Ishikawa (cell line): ENCODE data around the gene CHCHD6.

Source experiments
- CEBPB ChIP-seq: IDR thresholded peaks from 2 replicates; pipeline ENCODE4 v1.6.1; 2012
- CREB1 ChIP-seq: IDR thresholded peaks from 2 replicates; pipeline ENCODE4 v1.6.1; 2012; ENCODE audit warnings: low read depth
- EGR1 ChIP-seq: IDR thresholded peaks from 2 replicates; pipeline ENCODE4 v1.6.1; 2012
- EP300 ChIP-seq: IDR thresholded peaks from 2 replicates; pipeline ENCODE4 v1.6.1; 2012; ENCODE audit warnings: borderline replicate concordance
- FOXM1 ChIP-seq: IDR thresholded peaks from 2 replicates; pipeline ENCODE4 v1.6.1; 2012; ENCODE audit warnings: low read depth, borderline replicate concordance
- NFIC ChIP-seq: IDR thresholded peaks from 2 replicates; pipeline ENCODE4 v1.6.1; 2012
- RAD21 ChIP-seq: IDR thresholded peaks from 2 replicates; pipeline ENCODE4 v1.6.1; 2012; ENCODE audit warnings: low read depth
- TAF1 ChIP-seq: IDR thresholded peaks from 2 replicates; pipeline ENCODE4 v1.6.1; 2012; ENCODE audit warnings: low read depth, mild to moderate bottlenecking
- TCF12 ChIP-seq: IDR thresholded peaks from 2 replicates; pipeline ENCODE4 v1.6.1; 2012; ENCODE audit warnings: low read depth
- TEAD4 ChIP-seq: IDR thresholded peaks from 2 replicates; pipeline ENCODE4 v1.6.1; 2012
- YY1 ChIP-seq: IDR thresholded peaks from 2 replicates; pipeline ENCODE4 v1.6.1; 2012; ENCODE audit warnings: low read depth
- ZBTB7A ChIP-seq: IDR thresholded peaks from 2 replicates; pipeline ENCODE4 v1.6.1; 2012; ENCODE audit warnings: low read depth
- TF ChIP-seq, protein P1 (sequence below): IDR thresholded peaks from 2 replicates; pipeline ENCODE4 v1.6.1; 2012
- TF ChIP-seq, protein P2 (sequence below): IDR thresholded peaks from 2 replicates; pipeline ENCODE4 v1.6.1; 2012
- TF ChIP-seq, protein P3 (sequence below): IDR thresholded peaks from 2 replicates; pipeline ENCODE4 v1.6.1; 2012; ENCODE audit warnings: low read depth, mild to moderate bottlenecking

The CHCHD6 gene

DNA sequence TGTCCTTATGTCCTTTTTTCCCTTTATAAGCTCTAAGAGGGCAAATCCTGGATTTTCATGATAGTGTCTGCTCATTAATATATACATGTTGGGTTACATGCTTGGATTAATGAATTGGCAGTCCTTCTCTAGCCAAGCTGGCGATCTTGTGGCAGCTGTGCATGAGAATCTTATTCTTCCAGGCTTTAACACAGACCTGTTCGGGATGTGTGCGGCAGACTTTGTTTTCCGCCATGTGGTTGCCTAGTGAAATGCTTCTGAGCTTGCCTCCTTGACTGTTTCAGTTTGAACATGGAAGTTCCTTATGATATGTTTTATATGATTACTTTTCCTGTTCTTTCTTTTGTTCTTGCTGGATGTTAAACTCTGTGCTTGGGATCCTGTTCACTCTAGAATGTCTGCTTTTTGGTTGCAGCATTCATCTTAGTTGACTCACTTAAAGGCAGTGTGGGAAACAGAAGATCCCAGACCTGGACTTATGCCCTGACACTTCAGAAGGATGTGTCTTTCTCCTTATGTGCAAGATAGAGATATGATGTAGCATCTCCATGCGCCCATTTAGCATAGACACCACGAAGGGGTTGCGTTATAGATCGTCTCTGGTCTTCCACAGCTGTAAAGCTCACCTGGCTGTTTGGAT lies 7.2 kb downstream of the CHCHD6 start:
- no peak for TF ChIP-seq CEBPB
- no peak for TF ChIP-seq ZBTB7A
- no peak for TF ChIP-seq TAF1
- TF ChIP-seq, protein P1, sequence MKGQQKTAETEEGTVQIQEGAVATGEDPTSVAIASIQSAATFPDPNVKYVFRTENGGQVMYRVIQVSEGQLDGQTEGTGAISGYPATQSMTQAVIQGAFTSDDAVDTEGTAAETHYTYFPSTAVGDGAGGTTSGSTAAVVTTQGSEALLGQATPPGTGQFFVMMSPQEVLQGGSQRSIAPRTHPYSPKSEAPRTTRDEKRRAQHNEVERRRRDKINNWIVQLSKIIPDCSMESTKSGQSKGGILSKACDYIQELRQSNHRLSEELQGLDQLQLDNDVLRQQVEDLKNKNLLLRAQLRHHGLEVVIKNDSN: no peak
- no peak for TF ChIP-seq TEAD4
- no peak for TF ChIP-seq RAD21

DNA sequence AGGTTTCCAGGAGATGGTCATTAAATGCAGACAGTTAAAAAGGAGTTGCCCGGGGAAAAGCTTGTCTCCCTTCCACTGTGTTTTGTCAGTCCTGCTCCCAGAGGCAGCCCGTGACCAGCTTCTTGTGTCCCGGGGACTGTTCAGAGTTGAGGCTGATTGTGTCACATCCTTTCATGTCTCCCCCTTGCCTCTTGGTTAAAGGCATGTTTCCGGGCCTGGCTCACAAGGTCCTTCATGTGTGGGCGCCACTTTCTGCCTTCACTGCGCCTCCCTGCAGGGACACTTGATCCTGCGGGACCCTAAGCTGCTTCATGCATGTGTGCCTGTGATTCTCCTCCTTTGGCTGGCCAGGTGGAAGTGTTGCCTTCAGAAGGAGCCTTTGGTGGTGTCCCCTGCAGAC lies 9.2 kb downstream of the CHCHD6 start:
- TF ChIP-seq, protein P1: no peak
- no peak for TF ChIP-seq CEBPB
- TF ChIP-seq, protein P2, sequence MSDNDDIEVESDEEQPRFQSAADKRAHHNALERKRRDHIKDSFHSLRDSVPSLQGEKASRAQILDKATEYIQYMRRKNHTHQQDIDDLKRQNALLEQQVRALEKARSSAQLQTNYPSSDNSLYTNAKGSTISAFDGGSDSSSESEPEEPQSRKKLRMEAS: no peak

DNA sequence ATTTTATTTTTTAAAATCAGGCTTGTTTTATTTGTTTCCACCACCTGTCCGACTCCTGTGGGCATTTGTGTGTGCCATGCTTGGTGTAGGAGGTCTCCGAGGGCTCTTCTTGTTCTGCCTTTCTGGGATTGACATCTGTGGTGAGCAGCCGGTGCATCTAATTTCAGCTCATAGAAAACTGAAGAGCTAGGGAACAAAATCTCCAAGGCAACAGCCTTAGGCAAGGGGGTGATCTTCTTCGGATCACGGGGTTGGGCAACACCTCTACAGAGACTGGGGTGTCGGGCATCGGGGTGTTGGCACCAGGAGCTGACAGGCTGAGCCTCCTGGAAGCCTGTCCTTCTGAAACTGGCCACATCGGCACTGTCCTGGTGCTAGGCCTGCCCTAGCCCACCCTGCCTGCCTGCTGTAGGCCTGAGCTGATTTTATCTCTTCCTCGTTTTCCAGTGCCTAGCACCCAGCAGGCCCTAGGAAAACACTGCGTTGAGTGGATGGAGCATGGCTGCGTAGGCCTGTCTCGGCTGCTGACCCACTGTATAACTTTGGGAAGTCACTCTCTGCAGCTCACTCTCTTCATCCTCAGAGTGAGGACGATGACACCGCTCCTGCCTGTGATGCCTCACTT lies 10.3 kb downstream of the CHCHD6 start:
- TF ChIP-seq FOXM1 (no peak), TCF12 (no peak), NFIC (no peak), YY1 (no peak), TEAD4 (no peak), RAD21 (no peak), TAF1 (no peak), EP300 (no peak), ZBTB7A (no peak), CREB1 (no peak), EGR1 (no peak), CEBPB (no peak)
- TF ChIP-seq, protein P1: no peak
- TF ChIP-seq, protein P3, sequence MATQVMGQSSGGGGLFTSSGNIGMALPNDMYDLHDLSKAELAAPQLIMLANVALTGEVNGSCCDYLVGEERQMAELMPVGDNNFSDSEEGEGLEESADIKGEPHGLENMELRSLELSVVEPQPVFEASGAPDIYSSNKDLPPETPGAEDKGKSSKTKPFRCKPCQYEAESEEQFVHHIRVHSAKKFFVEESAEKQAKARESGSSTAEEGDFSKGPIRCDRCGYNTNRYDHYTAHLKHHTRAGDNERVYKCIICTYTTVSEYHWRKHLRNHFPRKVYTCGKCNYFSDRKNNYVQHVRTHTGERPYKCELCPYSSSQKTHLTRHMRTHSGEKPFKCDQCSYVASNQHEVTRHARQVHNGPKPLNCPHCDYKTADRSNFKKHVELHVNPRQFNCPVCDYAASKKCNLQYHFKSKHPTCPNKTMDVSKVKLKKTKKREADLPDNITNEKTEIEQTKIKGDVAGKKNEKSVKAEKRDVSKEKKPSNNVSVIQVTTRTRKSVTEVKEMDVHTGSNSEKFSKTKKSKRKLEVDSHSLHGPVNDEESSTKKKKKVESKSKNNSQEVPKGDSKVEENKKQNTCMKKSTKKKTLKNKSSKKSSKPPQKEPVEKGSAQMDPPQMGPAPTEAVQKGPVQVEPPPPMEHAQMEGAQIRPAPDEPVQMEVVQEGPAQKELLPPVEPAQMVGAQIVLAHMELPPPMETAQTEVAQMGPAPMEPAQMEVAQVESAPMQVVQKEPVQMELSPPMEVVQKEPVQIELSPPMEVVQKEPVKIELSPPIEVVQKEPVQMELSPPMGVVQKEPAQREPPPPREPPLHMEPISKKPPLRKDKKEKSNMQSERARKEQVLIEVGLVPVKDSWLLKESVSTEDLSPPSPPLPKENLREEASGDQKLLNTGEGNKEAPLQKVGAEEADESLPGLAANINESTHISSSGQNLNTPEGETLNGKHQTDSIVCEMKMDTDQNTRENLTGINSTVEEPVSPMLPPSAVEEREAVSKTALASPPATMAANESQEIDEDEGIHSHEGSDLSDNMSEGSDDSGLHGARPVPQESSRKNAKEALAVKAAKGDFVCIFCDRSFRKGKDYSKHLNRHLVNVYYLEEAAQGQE: no peak
- TF ChIP-seq, protein P2: no peak

DNA sequence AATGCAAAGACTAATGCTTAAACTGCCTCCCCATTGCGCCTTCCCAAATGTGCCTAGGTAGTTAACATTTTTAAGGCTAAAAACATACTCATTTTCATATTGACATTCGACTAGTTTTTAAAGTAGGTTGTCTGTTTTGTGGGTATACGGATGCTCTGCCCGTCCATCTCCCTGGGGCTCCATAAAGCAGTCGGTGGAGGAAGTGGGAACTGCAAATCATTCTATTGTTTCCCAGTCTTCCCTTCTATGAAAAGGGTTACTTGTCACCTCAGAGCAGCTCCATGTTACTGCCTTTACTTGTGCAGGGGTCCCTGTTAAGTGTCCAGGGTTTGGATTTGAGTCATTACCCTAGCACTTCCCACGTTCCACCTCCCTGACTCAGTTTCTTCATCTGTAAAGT lies 10.9 kb downstream of the CHCHD6 start:
- TF ChIP-seq, protein P3: no peak
- TF ChIP-seq CREB1: no peak
- no peak for TF ChIP-seq ZBTB7A
- TF ChIP-seq RAD21: no peak
- TF ChIP-seq, protein P1: no peak
- TF ChIP-seq EGR1: no peak
- TF ChIP-seq EP300: no peak
- no peak for TF ChIP-seq TCF12
- no peak for TF ChIP-seq FOXM1
- no peak for TF ChIP-seq NFIC
- TF ChIP-seq TAF1: no peak
- no peak for TF ChIP-seq CEBPB
- TF ChIP-seq TEAD4: no peak
- no peak for TF ChIP-seq YY1
- TF ChIP-seq, protein P2: no peak

DNA sequence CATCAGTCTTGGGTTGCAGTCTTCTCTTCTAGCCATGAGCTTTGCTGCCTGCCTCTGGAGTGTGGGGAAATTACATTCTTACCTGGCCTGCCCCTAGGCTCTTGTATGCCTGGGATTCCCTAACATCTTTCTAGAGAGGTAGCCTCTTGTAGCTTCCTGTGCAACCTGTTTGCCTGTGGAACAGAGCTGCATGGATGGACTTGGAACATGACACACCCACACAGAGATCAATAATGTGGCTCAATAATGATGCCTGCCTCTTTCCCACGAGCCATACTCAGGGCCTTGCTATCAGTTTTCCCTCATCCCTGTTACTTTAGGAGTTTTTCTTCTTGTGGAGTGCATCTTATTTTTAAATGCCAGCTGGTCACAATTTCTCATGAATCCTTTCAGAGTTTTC lies 11.4 kb downstream of the CHCHD6 start:
- TF ChIP-seq, protein P1: no peak
- TF ChIP-seq EGR1 (no peak), ZBTB7A (no peak), FOXM1 (no peak), CEBPB (no peak), TAF1 (no peak), EP300 (no peak), YY1 (no peak), RAD21 (no peak), CREB1 (no peak), TCF12 (no peak), NFIC (no peak)
- TF ChIP-seq, protein P3: no peak
- TF ChIP-seq, protein P2: no peak
